Measurements from ENCODE around the gene C9orf50.
"Not testable (repeated sequence)": the region's sequence is repeated elsewhere in the genome, so short reads cannot be mapped to it uniquely, and the experiment has no call there.

C9orf50 gene, protein sequence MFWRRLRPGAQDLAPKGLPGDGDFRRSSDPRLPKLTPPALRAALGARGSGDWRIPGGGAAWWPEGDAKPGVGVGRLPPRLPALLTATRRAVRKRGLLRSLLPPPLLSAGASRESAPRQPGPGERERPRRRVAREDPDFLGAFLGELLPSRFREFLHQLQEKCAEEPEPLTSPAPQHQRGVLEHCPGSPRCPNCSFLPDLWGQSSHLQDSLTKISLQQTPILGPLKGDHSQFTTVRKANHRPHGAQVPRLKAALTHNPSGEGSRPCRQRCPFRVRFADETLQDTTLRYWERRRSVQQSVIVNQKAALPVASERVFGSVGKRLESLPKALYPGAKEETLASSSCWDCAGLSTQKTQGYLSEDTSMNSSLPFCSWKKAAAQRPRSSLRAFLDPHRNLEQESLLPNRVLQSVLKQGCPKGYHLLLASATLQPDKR

DNA sequence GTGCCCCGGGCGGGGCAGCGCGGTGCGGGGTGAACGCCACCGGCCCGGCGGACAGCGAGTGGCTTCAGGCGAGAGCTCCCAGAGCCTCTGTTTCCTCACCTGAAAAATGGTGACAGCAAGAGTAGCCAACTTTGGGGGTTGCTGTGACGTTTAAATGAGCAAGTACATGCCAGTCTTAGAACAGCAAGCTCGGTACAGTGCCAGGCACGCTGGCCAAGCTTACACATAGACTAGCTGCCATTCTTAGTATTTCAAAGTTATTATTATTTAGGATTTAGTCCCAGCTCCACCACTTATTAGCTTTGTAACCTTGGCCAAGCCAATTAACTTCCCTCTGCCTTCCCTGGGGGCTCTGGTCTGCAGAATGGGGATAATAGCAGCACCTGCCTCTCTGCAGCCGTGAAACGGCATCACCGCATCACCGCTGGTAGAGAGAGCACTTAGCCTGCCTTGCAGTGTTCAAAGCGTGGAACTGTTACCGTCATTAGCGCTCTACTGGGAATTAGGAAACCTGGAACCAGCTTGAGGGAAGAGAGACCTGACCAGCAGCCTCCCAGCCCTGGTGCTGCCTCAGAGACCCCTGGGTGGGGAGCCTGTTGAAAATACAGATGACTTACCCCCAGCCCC, at the start of gene C9orf50:
C9orf50 (minus strand) TSS at position 433 of the 627 bp plus-strand sequence. CDS start 527 bp downstream, outside the sequence.
- no peak for DNase-seq

GRCh38 chr9:129669946-129670345, 49.0 kb upstream of the C9orf50 start:
- DNase-seq: no peak

DNA sequence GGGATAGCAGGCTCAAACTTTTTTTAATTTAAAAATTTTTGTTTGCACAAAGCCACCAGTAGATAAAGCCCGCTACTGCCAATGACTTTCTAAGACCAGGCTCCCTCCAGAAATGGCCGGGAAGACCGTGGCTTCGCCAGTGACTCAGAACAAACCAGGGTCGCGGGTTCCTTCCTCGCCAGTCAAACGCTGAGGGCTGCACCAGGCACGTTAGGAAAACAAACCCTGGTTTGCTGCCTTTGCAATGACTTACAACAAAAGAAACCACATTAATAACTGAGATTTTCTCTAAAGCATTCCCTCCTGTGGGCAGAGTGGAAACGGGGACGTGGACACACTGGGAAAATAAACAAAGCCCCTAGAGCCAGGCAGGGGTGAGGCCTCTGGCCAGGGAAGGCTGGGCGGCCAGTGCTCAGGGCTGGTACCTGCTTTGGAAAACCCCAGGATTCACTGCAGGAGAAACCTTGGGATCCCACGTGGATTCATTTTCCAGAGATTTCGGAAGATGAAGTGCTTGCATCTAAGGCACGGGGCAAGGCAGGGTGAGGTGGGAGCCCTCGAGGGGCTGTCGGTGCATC, 48.3 kb upstream of the C9orf50 start:
- DNase-seq: no peak

- DNase-seq: no peak
Observed at GRCh38 chr9:129667850-129668249, 46.9 kb upstream of the C9orf50 start.

DNA sequence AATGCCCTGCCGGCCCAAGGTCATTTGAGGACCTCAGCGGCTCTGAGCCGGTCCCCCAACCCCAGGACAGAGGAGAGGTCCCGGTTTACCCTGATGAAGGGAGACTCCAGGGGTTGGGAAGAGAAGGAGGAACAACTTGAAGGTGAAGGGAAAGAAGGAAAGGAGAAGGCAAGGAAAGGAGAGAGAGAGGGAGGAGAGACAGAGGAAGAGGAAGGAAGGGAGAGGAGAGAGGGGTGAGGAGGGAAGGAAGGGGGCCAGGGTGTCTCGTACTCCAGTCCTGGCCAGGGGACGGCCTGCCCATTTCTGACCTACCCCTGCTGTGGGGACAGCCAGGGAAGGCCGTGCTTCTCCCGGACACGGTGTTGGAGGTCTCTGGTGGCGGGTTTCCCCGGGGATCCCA, 46.5 kb upstream of the C9orf50 start:
- DNase-seq: no peak

DNA sequence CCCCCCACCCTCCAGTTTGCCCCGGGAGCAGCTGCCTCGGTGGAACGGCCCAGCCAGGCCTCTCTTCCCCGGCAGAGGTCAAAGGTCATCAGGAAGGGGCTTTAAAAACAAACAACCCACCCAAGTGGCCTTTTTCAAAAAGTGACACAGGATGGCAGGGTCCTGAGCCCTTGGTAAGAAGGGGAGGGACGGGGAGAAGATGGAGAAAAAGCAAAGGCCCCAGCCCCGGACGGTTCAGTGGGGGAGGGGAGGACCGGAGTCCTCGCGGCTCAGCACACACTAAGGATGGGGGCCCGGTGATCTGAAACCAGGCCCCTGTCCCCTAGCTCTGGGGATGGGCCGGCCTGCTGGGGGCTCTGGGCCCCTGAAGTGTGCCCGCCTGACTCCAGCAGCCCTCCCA, 45.7 kb upstream of the C9orf50 start:
- DNase-seq: no peak

DNA sequence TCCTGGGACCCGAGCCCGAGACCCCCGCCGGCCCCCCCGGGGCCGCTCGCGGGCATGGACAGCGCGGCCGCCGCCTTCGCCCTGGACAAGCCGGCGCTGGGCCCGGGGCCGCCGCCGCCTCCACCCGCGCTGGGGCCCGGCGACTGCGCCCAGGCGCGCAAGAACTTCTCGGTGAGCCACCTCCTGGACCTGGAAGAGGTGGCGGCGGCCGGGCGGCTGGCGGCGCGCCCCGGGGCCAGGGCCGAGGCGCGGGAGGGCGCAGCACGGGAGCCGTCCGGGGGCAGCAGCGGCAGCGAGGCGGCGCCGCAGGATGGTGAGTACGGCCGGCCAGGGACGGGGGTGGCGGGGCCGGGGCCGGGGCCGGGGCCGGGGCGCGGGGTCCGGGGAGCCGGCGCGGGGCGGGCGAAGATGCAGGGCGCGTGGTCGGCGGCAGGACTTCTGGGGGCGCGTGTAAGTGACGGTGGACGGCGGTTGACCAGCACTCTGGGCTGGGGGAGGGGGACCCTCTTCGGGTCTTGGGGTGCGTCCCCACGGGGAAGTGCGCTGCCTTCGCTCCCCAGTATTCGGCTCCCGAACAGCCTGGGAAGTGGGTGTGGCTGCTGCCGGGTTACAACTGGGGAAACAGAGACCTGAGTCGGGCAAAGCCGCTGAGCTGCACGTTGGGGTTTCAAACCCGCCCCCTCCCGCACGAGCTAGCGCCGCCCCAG, 45.1 kb upstream of the C9orf50 start:
- no peak for DNase-seq

DNA sequence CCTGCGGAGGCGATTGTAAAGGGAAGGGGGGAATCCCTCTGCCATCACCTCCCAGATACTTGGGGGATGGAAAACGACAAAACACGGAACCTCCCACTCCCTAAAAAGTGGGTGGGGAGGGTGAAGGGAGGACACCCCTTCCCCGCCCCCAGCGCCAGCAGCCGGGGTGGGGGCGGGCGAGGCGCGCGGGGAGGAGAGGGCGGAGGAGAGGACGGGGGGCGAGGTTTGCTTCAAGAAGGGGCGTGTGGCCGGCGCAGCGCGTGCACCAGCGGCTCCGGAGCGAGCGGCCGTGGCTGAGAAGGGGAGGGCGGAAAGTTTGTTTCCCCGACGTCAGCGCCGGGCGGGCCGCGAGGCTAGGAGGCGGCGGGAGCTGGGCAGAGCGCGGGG, 44.5 kb upstream of the C9orf50 start, which contains the start of gene PRRX2:
PRRX2 (plus strand) TSS at position 259 of the 387 bp plus-strand sequence. CDS start 221 bp downstream, outside the sequence.
- DNase-seq: no peak

DNA sequence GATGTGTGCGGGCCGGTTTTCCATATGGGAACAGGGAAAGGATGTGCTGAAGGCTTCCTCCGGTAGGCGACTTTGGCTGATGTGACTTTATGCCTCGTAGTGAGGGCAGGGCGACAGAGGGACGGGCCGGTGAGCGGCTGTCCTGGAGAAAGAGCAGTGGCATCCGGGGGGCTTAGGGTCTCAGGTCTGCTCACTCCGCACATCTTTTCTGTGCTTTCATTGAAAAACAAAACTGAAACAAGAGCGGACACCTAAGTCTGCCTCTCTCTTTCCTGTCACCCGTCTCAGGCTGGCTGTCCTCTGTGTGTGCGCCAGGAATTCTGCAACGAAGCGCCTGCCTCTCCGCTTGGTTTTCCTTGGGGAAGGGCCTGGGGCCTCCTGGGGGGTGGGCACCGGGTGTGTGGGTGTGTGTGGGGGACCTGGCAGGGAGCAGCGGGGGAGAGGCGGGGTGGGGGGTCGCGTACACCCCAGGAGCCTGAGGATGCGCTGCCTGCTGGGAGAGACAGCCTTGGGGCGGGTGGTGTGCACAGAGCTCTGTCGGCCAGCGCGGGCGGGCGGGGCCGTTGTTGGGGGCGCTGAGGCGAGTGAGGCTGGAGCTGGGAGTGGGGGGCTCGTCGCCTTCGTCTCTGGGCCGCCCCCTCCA, 44.0 kb upstream of the C9orf50 start:
- DNase-seq: no peak

GRCh38 chr9:129662239-129662638, 41.3 kb upstream of the C9orf50 start:
- DNase-seq: not testable (repeated sequence)

DNA sequence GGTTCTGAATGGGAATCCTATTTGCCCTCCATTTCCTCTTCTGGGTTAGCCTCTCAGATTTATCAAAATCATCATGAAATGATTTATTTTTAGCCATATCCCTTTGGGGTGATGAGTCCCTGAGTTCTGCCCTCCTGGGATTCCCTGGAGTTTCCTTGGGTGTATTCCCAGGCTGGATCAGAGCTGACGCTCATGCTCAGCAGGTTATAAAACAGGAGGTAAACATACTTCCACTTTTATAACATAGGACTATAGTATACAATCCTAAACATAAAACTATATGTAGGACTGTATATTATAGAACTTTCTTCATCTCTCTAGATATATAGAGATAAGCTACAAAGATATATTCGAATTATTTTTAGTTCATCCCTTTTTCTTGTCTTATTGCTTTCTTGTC, 40.1 kb upstream of the C9orf50 start:
- DNase-seq: no peak

DNA sequence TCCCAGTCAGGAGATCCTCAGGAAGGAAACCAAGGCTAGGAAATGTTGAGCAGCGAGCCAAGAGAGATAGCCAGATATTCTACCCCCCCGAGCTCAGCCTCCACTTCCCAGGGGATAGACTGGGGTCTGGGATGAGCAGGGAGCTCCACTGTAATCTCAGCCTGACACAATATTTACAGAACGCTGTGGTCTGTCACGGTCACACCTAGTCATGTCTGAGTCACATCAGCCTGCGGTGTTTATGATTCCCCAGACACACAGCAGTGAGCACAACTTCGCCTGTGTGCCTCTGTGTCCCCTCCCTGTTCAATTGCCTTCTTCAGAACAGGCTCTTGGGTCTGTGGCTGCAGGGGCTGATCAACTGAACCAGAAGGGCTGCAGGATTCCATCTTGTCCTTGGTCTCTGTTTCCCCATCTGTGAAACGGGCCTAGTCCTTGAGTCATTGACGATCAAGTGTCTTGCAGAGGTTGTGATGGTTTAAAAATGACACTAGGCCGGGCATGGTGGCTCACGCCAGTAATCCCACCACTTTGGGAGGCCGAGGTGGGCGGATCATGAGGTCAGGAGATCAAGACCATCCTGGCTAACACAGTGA, 36.0 kb upstream of the C9orf50 start:
- no peak for DNase-seq

GRCh38 chr9:129655696-129656095, 34.8 kb upstream of the C9orf50 start:
- DNase-seq: no peak

DNA sequence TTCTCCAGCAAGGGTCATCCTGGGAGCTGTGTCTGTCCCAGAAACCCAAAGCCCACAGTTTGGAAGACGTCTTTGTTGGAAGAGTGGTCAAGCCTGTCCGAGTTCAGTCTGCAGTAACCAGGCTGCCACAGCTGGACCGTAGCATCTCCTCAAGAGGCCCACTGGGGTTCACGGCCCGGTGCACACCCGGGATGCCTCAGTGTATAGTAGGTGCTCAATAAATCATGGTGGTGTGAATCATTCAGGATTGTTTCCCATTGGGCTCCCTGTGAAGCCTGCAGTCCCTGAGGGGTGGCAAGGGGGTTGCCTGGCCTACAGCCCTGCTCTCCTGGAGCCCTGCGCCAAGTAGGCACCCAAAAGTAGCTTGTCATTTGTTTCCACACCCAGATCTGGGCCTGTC, 34.3 kb upstream of the C9orf50 start:
- no peak for DNase-seq

GRCh38 chr9:129654554-129655040, 33.7 kb upstream of the C9orf50 start:
- no peak for DNase-seq

DNA sequence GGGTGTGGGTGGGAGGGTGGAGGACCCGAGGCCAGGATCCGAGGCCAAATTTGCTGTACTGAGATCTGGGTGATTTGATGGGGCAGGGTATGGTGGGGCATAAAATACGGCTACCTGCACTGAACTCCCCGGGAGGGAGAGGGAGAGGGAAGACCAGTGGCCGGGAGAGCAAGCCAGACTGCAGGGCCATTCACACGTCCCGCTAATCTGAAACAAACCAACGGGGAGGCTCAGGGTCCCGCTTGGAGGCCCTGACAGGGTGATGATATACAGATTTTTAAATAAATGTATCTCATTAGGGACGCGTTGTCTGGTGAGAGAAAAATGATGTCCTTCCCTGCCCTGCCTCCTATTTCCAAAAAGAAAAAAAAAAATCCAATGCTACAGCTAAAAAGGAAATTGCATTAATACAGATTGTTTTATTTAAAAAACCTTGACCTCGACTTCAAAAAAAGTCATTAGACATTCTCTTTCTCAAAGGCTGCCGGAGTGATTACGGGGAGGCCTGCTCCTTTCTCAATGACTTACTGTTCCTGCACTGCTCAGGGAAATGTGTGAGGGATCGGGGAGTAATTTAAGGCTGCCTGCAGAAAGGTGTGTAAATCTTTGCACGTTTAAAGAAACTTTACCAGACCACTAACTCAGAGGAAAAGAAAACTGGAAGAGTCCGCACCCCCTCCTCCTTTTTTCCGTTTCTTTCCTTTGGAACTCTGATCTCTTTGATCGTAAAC, 33.1 kb upstream of the C9orf50 start:
- DNase-seq: no peak

- no peak for DNase-seq
Observed at GRCh38 chr9:129650680-129651235, 29.9 kb upstream of the C9orf50 start.

DNA sequence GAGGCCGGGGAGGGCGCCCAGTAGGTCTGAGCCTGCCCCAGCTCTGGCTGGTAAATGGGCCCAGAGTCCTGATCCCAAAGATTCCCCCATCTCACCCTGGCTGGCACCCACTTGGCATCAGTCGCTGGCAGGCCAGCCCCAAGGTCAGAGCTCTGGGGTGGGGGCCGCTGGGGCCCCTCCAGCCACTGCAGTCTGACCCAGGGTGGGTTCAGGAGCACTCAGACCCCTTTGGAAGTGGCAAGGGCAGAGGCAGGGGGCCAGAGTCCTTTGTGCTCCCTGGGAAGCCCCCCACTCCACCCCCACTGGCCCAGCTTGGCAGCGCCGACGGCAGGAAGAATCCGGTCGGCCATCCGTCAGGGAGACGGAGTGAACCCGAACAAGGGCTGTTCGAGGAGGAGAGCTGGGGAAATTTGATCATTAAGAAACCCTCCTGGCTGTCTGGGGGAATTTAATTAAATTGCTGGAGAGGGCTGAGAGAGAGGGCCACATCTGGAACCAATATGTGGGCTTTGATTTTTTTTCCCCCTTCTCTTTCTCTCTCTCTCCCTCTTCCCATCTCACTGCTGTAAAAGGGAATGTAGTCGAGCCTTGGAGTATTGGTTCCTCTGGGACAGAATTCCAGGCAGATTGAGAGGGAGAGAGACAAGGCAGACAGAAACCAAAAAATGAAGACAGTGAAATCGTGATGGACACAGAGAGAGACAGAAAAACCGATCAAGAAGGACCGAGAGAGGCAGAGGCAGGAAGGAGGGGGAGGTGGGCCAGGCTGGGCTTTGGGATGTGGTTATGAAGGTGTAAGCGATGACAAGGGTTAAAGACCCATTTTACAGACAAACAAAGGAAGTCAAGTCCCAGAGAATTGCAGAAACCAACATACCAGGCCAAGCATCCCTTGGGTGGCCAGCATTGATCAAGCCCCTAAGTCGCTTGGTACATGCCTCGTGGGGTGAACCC, 29.1 kb upstream of the C9orf50 start:
- DNase-seq: no peak

- no peak for DNase-seq
Observed at GRCh38 chr9:129648764-129649115, 27.8 kb upstream of the C9orf50 start.
